H1 (cell line): ENCODE results near the gene IL19. TPM values are rescaled to one million over a fixed set of nuclear protein-coding genes. Genes with fewer than 3 reads are reported as not detected.

Source experiments
- CTCF ChIA-PET: fragments of 300-600 bp; sonication (Branson Sonifier 250); formaldehyde crosslinking; loops from one replicate; lab custom pipeline; 2021; ENCODE audit not compliant: partially characterized antibody; lab: Charles Lee
- POLR2A ChIA-PET: fragments of 300-600 bp; sonication (Branson Sonifier 250); formaldehyde crosslinking; loops from one replicate; lab custom pipeline; 2021; ENCODE audit warnings: inconsistent platforms; ENCODE audit not compliant: partially characterized antibody; lab: Charles Lee
- DNase-seq, 2 experiments: peaks; one replicate each; pipeline versions ENCODE4 v3.0.0 to v3.0.0-alpha.2; 2010 to 2022; ENCODE audit warnings: low spot score in 2 of 2, low read depth in 1 of 2, mixed read lengths in 1 of 2
- FAIRE-seq: peaks from 2 replicates; lab custom pipeline; 2011; peaks lifted over from hg19 to GRCh38; lab: Jason Lieb, UNC
- H2AFZ ChIP-seq: 2 replicates; pipeline ENCODE4 v1.8.1; 2012; ENCODE audit warnings: low read length, inconsistent platforms
- H2AK5ac ChIP-seq: 2 replicates; pipeline ENCODE4 v1.6.1; 2013; ENCODE audit warnings: low read depth, low read length
- H2BK120ac ChIP-seq: replicated peaks from 2 replicates; pipeline ENCODE3; 2013; ENCODE audit warnings: low read depth, low read length, inconsistent platforms
- H2BK12ac ChIP-seq: 2 replicates; pipeline ENCODE4 v1.6.1; 2013; ENCODE audit warnings: low read depth, low read length
- H2BK15ac ChIP-seq: 2 replicates; pipeline ENCODE4 v1.6.1; 2013; ENCODE audit warnings: low read length
- H2BK20ac ChIP-seq: 2 replicates; pipeline ENCODE4 v1.6.1; 2013; ENCODE audit warnings: low read length
- H2BK5ac ChIP-seq: 2 replicates; pipeline ENCODE4 v1.6.1; 2013; ENCODE audit warnings: low read depth, low read length
- H3K14ac ChIP-seq: 2 replicates; pipeline ENCODE4 v1.6.1; 2013; ENCODE audit warnings: inconsistent platforms; ENCODE audit not compliant: insufficient read length
- H3K18ac ChIP-seq: 2 replicates; pipeline ENCODE4 v1.6.1; 2013; ENCODE audit warnings: low read length; ENCODE audit errors: extremely low read depth
- H3K23ac ChIP-seq: 2 replicates; pipeline ENCODE4 v1.6.1; 2013; ENCODE audit warnings: inconsistent platforms; ENCODE audit not compliant: insufficient read length
- H3K23me2 ChIP-seq: 2 replicates; pipeline ENCODE4 v1.6.1; 2013; ENCODE audit warnings: low read depth, low read length
- H3K27ac ChIP-seq: 2 replicates; pipeline ENCODE4 v1.6.1; 2011; ENCODE audit warnings: low read depth, low read length, inconsistent platforms
- H3K27me3 ChIP-seq, 4 experiments: replicated peaks in 1 of 4; 1 replicate in 1 of 4; 2 replicates in 3 of 4; pipeline versions ENCODE4 v1.6.1 to v1.8.1; 2011 to 2013; ENCODE audit warnings: low read length in 3 of 4, mild to moderate bottlenecking in 3 of 4, inconsistent platforms in 2 of 4, mixed read lengths in 2 of 4, moderate library complexity in 1 of 4; ENCODE audit not compliant: control insufficient read depth in 3 of 4, insufficient read depth in 3 of 4; ENCODE audit errors: extremely low read depth in 1 of 4
- H3K36me3 ChIP-seq, 4 experiments: 2 replicates each; pipeline versions ENCODE4 v1.6.1 to v1.8.1; 2011 to 2013; ENCODE audit warnings: mild to moderate bottlenecking in 4 of 4, low read length in 3 of 4, moderate library complexity in 2 of 4, control low read depth in 1 of 4, inconsistent platforms in 1 of 4; ENCODE audit not compliant: insufficient read depth in 4 of 4, control insufficient read depth in 2 of 4
- H3K4ac ChIP-seq: replicated peaks from 2 replicates; pipeline ENCODE3; 2013; ENCODE audit warnings: low read length, low read depth, mixed read lengths, inconsistent platforms; ENCODE audit not compliant: insufficient read length
- H3K4me1 ChIP-seq, 4 experiments: replicated peaks in 1 of 4; 1 replicate in 1 of 4; 2 replicates in 3 of 4; pipeline versions ENCODE4 v1.6.1 to v1.8.1; 2011 to 2013; ENCODE audit warnings: low read length in 3 of 4, inconsistent platforms in 2 of 4, mixed read lengths in 1 of 4; ENCODE audit not compliant: insufficient read depth in 4 of 4, control insufficient read depth in 3 of 4
- H3K4me2 ChIP-seq, 2 experiments: 2 replicates each; pipeline versions ENCODE4 v1.6.1 to v1.8.1; 2011 to 2013; ENCODE audit warnings: low read depth in 2 of 2, low read length in 2 of 2, control low read depth in 1 of 2, inconsistent platforms in 1 of 2, mild to moderate bottlenecking in 1 of 2; ENCODE audit not compliant: insufficient read depth in 1 of 2
- H3K4me3 ChIP-seq, 4 experiments: fragments of 200-600, 300-600 bp in 1 of 4; sonication (generic), shearing (Covaris generic), sonication (Bioruptor Twin) in 1 of 4; 2 replicates each; pipeline versions ENCODE4 v1.5.1 to v1.8.1; 2011 to 2016; ENCODE audit warnings: low read length in 4 of 4, low read depth in 3 of 4, control low read depth in 2 of 4, inconsistent platforms in 2 of 4, mild to moderate bottlenecking in 2 of 4, mixed read lengths in 1 of 4, moderate library complexity in 1 of 4; ENCODE audit not compliant: insufficient read depth in 2 of 4; ENCODE audit errors: extremely low read depth in 1 of 4
- H3K56ac ChIP-seq: replicated peaks from 2 replicates; pipeline ENCODE3; 2013; ENCODE audit warnings: low read depth, mild to moderate bottlenecking, mixed read lengths, low read length, inconsistent platforms; ENCODE audit not compliant: insufficient read length
- H3K79me1 ChIP-seq: 2 replicates; pipeline ENCODE4 v1.6.1; 2013; ENCODE audit warnings: low read depth, low read length, control low read depth
- H3K79me2 ChIP-seq, 2 experiments: 2 replicates each; pipeline versions ENCODE4 v1.6.1 to v1.8.1; 2012 to 2013; ENCODE audit warnings: low read length in 2 of 2, mild to moderate bottlenecking in 2 of 2, inconsistent platforms in 1 of 2; ENCODE audit not compliant: insufficient read depth in 2 of 2, control insufficient read depth in 1 of 2
- H3K9ac ChIP-seq, 4 experiments: replicated peaks in 1 of 4; 1 replicate in 1 of 4; 2 replicates in 3 of 4; pipeline versions ENCODE4 v1.6.1 to v1.8.1; 2011 to 2013; ENCODE audit warnings: low read depth in 3 of 4, low read length in 3 of 4, control low read depth in 2 of 4, mild to moderate bottlenecking in 2 of 4, moderate library complexity in 2 of 4, inconsistent platforms in 1 of 4; ENCODE audit errors: extremely low read depth in 1 of 4
- H3K9me3 ChIP-seq, 2 experiments: 2 replicates each; pipeline versions ENCODE4 v1.6.1 to v1.8.1; 2012 to 2013; ENCODE audit warnings: mild to moderate bottlenecking in 2 of 2, moderate library complexity in 2 of 2, control low read depth in 1 of 2, inconsistent platforms in 1 of 2, low read depth in 1 of 2, low read length in 1 of 2, mixed read lengths in 1 of 2; ENCODE audit not compliant: insufficient read depth in 2 of 2
- H4K20me1 ChIP-seq, 2 experiments: replicated peaks in 1 of 2; 2 replicates each; pipeline versions ENCODE3 to v1.8.1; 2011 to 2013; ENCODE audit warnings: inconsistent platforms in 2 of 2, low read length in 2 of 2, mild to moderate bottlenecking in 1 of 2; ENCODE audit not compliant: insufficient read depth in 2 of 2, control insufficient read depth in 1 of 2
- H4K5ac ChIP-seq: 2 replicates; pipeline ENCODE4 v1.6.1; 2013; ENCODE audit warnings: low read length, low read depth, mixed read lengths, inconsistent platforms; ENCODE audit not compliant: insufficient read length
- H4K8ac ChIP-seq: 2 replicates; pipeline ENCODE4 v1.8.0; 2013; ENCODE audit warnings: mild to moderate bottlenecking, moderate library complexity, low read length, inconsistent platforms; ENCODE audit not compliant: insufficient read depth; ENCODE audit errors: extremely low read depth
- H4K91ac ChIP-seq: replicated peaks from 2 replicates; pipeline ENCODE3; 2013; ENCODE audit warnings: low read length, mixed read lengths, inconsistent platforms; ENCODE audit not compliant: insufficient read length
- CHD2 ChIP-seq: IDR thresholded peaks from 2 replicates; pipeline ENCODE4 v1.6.1; 2012; ENCODE audit warnings: low read length, improper control_type of control experiment
- CTBP2 ChIP-seq: IDR thresholded peaks from 2 replicates; pipeline ENCODE4 v1.7.0; 2011; ENCODE audit warnings: borderline replicate concordance, mild to moderate bottlenecking, moderate library complexity, mixed read lengths, low read length; ENCODE audit not compliant: insufficient read depth, insufficient read length
- EP300 ChIP-seq, 2 experiments: IDR thresholded peaks; 1 replicate in 1 of 2; 2 replicates in 1 of 2; pipeline ENCODE4 v1.6.1; 2011 to 2012; ENCODE audit warnings: low read depth in 2 of 2, low read length in 2 of 2, mild to moderate bottlenecking in 2 of 2, borderline replicate concordance in 1 of 2, inconsistent platforms in 1 of 2, moderate library complexity in 1 of 2
- HDAC6 ChIP-seq: IDR thresholded peaks from one replicate; pipeline ENCODE4 v1.7.1; 2012; ENCODE audit warnings: low read depth, mild to moderate bottlenecking, inconsistent platforms, low read length, moderate library complexity
- JUN ChIP-seq: IDR thresholded peaks from 2 replicates; pipeline ENCODE4 v1.6.1; 2011; ENCODE audit warnings: low read depth, mild to moderate bottlenecking, improper control_type of control experiment, low read length
- JUND ChIP-seq: IDR thresholded peaks from 2 replicates; pipeline ENCODE4 v1.6.1; 2011; ENCODE audit warnings: mild to moderate bottlenecking, improper control_type of control experiment, low read length
- RXRA ChIP-seq: IDR thresholded peaks from 2 replicates; pipeline ENCODE4 v1.6.1; 2011; ENCODE audit warnings: low read depth, mild to moderate bottlenecking, low read length, moderate library complexity; ENCODE audit not compliant: insufficient read depth
- WGBS, 2 experiments: shearing (Covaris generic) in 1 of 2; methylation state at CpG; one replicate each; pipeline versions ENCODE4 v1.1.6 to v1.1.7; 2013 to 2015; ENCODE audit warnings: low lambda C conversion rate in 2 of 2, mixed read lengths in 2 of 2, inconsistent platforms in 1 of 2, low coverage in 1 of 2, missing lambda C conversion rate in 1 of 2; ENCODE audit not compliant: insufficient replicate concordance in 2 of 2, insufficient coverage in 1 of 2, insufficient read length in 1 of 2; ENCODE audit errors: extremely low coverage in 1 of 2, missing lambda C conversion rate in 1 of 2; 5-methylcytosine and 5-hydroxymethylcytosine counted together
- polyA plus RNA-seq, 7 experiments: library from polyadenylated mRNA; depleted of rRNA in 3 of 7; stranded (reverse) in 5 of 7; unstranded in 2 of 7; fragments of >200 nt in 5 of 7; fragments of 200-250 nt in 2 of 7; gene quantifications; 1 replicate in 5 of 7; 2 replicates in 1 of 7; 4 replicates in 1 of 7; pipeline versions ENCODE4 v1.2.1 to v1.2.3, GENCODE V29; 2011 to 2013; ENCODE audit warnings: missing spikeins in 2 of 7, mixed read lengths in 2 of 7
- total RNA-seq: library from RNA; stranded (reverse); fragmentation: NEBNext Ultra II Directional; extraction: Animal tissue kit (Norgen Biotek cat#: 25700); gene quantifications from 2 replicates; pipeline ENCODE4 v1.2.1, GENCODE V29; 2021

Gene IL19
- total and polyA plus RNA-seq, 2 of the 8 experiments (the other 6 are each of a cell fraction or from before 2014, with no cell fraction given) = not detected

- Histone ChIP-seq H4K20me1 (no peaks in the 10 kb centered on the region), H4K5ac (no peak overlapping the region), H2AFZ (no peak overlapping the region), H3K27ac (no peak overlapping the region), H2BK5ac (no peak overlapping the region), H3K4me3 (no peak overlapping the region), H3K4ac (no peak overlapping the region), H2BK120ac (no peak overlapping the region), H3K79me1 (no peaks in the 10 kb centered on the region), H3K4me1 (peaks cover 0 to 3% (median 0%) of the 10 kb centered on the region in 4 experiments; a peak in 2 of 7 replicates), H3K23ac (no peak overlapping the region), H4K8ac (no peak overlapping the region), H3K4me2 (no peak overlapping the region), H3K56ac (no peak overlapping the region), H3K18ac (no peak overlapping the region), H3K23me2 (no peaks in the 10 kb centered on the region), H2BK20ac (no peak overlapping the region), H2AK5ac (no peak overlapping the region), H3K79me2 (no peaks in the 10 kb centered on the region), H3K14ac (no peak overlapping the region), H4K91ac (no peak overlapping the region), H3K36me3 (no peaks in the 10 kb centered on the region), H2BK12ac (no peak overlapping the region), H3K9me3 (no peaks in the 10 kb centered on the region), H2BK15ac (no peak overlapping the region), H3K9ac (no peak overlapping the region), H3K27me3 (no peaks in the 10 kb centered on the region)
- ChIA-PET POLR2A (no interaction called here), CTCF (interaction anchor here (1.0 to 4.5 kb wide), 9 partner anchors 9 to 169 kb away, joined by 3 to 24 read pairs (median 7); partner anchors contain the start of gene IL19)
- WGBS, 2 experiments = 78% methylated on average over 13 of the region's 13 CpGs; no CpG with 5 or more reads in 1 of the 2 experiments
- DNase-seq (no peak), FAIRE-seq (no peak)
- no peak for TF ChIP-seq CTBP2
- no peak for TF ChIP-seq HDAC6
- TF ChIP-seq CHD2 = no peak
- TF ChIP-seq EP300 (IDR thresholded peaks at IDR 0.05; ENCODE audit: borderline replicate concordance in 1 of 2, low read depth in 2 of 2, low read length in 2 of 2) = no peak
- no peak for TF ChIP-seq JUND
- TF ChIP-seq JUN = no peak
- TF ChIP-seq RXRA = no peak
These were observed 27.7 kb upstream of the IL19 start for GRCh38 chr1:206742719-206743383.
